GM12878 (cell line): Measurements from ENCODE around the gene RAB6B. TPM values are rescaled to one million over a fixed set of nuclear protein-coding genes. Genes with fewer than 3 reads are reported as not detected.

Source experiments
- ATAC-seq: fragments of 200-7000 bp; cut with Tn5 transposase; 3 replicates; pipeline ENCODE4 v1.9.1; 2020; ENCODE audit warnings: mild to moderate bottlenecking, moderate library complexity
- BruUV-seq: library from RNA; stranded (reverse); fragments of 400-500 nt; replicated peaks from 2 replicates; lab custom pipeline; 2021; lab: Mats Ljungman, UMichigan
- CTCF ChIA-PET: fragments of 300-600 bp; sonication (Branson Sonifier 250); formaldehyde crosslinking; extraction: SDS; loops from one replicate; lab custom pipeline; 2021; ENCODE audit warnings: inconsistent platforms; lab: Yijun Ruan, JAX
- POLR2A ChIA-PET: fragments of 350-600 bp; formaldehyde crosslinking; extraction: SDS; loops from one replicate; lab custom pipeline; 2021; ENCODE audit warnings: inconsistent platforms; lab: Charles Lee
- RAD21 ChIA-PET: fragments of 300-600 bp; sonication (Branson Sonifier 250); formaldehyde crosslinking; loops from one replicate; lab custom pipeline; 2023; ENCODE audit warnings: antibody characterized with exemption; ENCODE audit not compliant: unreplicated experiment; lab: Charles Lee
- SMC1A ChIA-PET: fragments of 300-600 bp; sonication (Branson Sonifier 250); formaldehyde crosslinking; loops from one replicate; lab custom pipeline; 2023; ENCODE audit not compliant: unreplicated experiment, uncharacterized antibody; lab: Charles Lee
- DNase-seq: peaks from one replicate; pipeline ENCODE4 v3.0.0-alpha.2; 2011; ENCODE audit warnings: low read depth, low spot score
- FAIRE-seq: peaks from 3 replicates; lab custom pipeline; 2011; peaks lifted over from hg19 to GRCh38; lab: Jason Lieb, UNC
- H2AFZ ChIP-seq: 2 replicates; pipeline ENCODE4 v1.6.0; 2011; ENCODE audit warnings: low read depth, low read length, control low read depth; ENCODE audit not compliant: control insufficient read depth
- H3K27ac ChIP-seq: 2 replicates; pipeline ENCODE4 v1.5.1; 2011; ENCODE audit warnings: control low read depth; ENCODE audit not compliant: control insufficient read depth, insufficient read depth
- H3K27me3 ChIP-seq, 2 experiments: replicated peaks in 1 of 2; 2 replicates each; pipeline versions ENCODE4 v1.6.0 to v1.6.1; 2011; ENCODE audit warnings: low read length in 1 of 2; ENCODE audit not compliant: control insufficient read depth in 2 of 2, insufficient read depth in 2 of 2
- H3K36me3 ChIP-seq, 2 experiments: 2 replicates each; pipeline ENCODE4 v1.5.1; 2011; ENCODE audit warnings: low read length in 1 of 2; ENCODE audit not compliant: control insufficient read depth in 2 of 2, insufficient read depth in 2 of 2
- H3K4me1 ChIP-seq: 2 replicates; pipeline ENCODE4 v1.6.1; 2011; ENCODE audit warnings: mild to moderate bottlenecking, low read length, moderate library complexity, mixed read lengths; ENCODE audit not compliant: control insufficient read depth, insufficient read depth
- H3K4me2 ChIP-seq: 2 replicates; pipeline ENCODE4 v1.6.0; 2011; ENCODE audit warnings: control low read depth; ENCODE audit not compliant: control insufficient read depth, insufficient read depth
- H3K4me3 ChIP-seq: fragments of 200-600 bp; sonication (generic); 2 replicates; pipeline ENCODE4 v1.5.1; 2016
- H3K79me2 ChIP-seq: 2 replicates; pipeline ENCODE4 v1.6.0; 2011; ENCODE audit warnings: low read length; ENCODE audit not compliant: control insufficient read depth, insufficient read depth
- H3K9ac ChIP-seq: 2 replicates; pipeline ENCODE4 v1.8.0; 2011; ENCODE audit warnings: low read length, control low read depth, mixed read lengths; ENCODE audit not compliant: control insufficient read depth, insufficient read depth
- H3K9me3 ChIP-seq: replicated peaks from 3 replicates; pipeline ENCODE4 v1.5.1; 2011; ENCODE audit warnings: mild to moderate bottlenecking, low read length; ENCODE audit not compliant: control insufficient read depth, insufficient read depth
- H4K20me1 ChIP-seq: 2 replicates; pipeline ENCODE4 v1.6.0; 2011; ENCODE audit not compliant: control insufficient read depth, insufficient read depth
- BCL11A ChIP-seq: IDR thresholded peaks from 2 replicates; pipeline ENCODE4 v1.6.1; 2011; ENCODE audit warnings: low read depth, low read length
- CEBPZ ChIP-seq: fragments of 150-350 bp; IDR thresholded peaks from 2 replicates; pipeline ENCODE4 v1.6.1; 2016; ENCODE audit warnings: low read depth, low read length
- E2F8 ChIP-seq: fragments of 450-650 bp; IDR thresholded peaks from 2 replicates; pipeline ENCODE4 v1.6.1; 2018; ENCODE audit warnings: mild to moderate bottlenecking, low read depth, moderate library complexity; ENCODE audit not compliant: partially characterized antibody
- EP300 ChIP-seq, 2 experiments: fragments of 150-350 bp in 1 of 2; IDR thresholded peaks; 2 replicates each; pipeline ENCODE4 v1.6.1; 2011 to 2012; ENCODE audit warnings: low read depth in 2 of 2, low read length in 2 of 2, borderline replicate concordance in 1 of 2, improper control_type of control experiment in 1 of 2, inconsistent platforms in 1 of 2; ENCODE audit not compliant: control insufficient read depth in 1 of 2
- ESRRA ChIP-seq: IDR thresholded peaks from 2 replicates; pipeline ENCODE4 v1.6.1; 2012; ENCODE audit warnings: mild to moderate bottlenecking, low read length, improper control_type of control experiment
- EZH2 ChIP-seq: IDR thresholded peaks from 2 replicates; pipeline ENCODE4 v1.6.1; 2012; ENCODE audit warnings: low read depth, mild to moderate bottlenecking, control low read depth, inconsistent platforms, low read length, borderline replicate concordance; ENCODE audit not compliant: control insufficient read depth
- FOXM1 ChIP-seq: IDR thresholded peaks from 2 replicates; pipeline ENCODE4 v1.6.1; 2012; ENCODE audit warnings: low read depth, mild to moderate bottlenecking, inconsistent platforms, low read length, moderate library complexity
- HCFC1 ChIP-seq: fragments of 150-350 bp; IDR thresholded peaks from 2 replicates; pipeline ENCODE4 v1.6.1; 2014; ENCODE audit warnings: low read length
- IRF3 ChIP-seq: fragments of 450-650 bp; IDR thresholded peaks from 2 replicates; pipeline ENCODE4 v1.6.1; 2014; ENCODE audit warnings: mild to moderate bottlenecking
- MEF2B ChIP-seq: fragments of 450-650 bp; IDR thresholded peaks from 2 replicates; pipeline ENCODE4 v1.6.1; 2018; ENCODE audit warnings: mild to moderate bottlenecking, moderate library complexity; ENCODE audit not compliant: partially characterized antibody, poor library complexity, severe bottlenecking
- NFXL1 ChIP-seq: fragments of 450-650 bp; IDR thresholded peaks from 2 replicates; pipeline ENCODE4 v1.6.1; 2017; ENCODE audit warnings: antibody characterized with exemption, mild to moderate bottlenecking, borderline replicate concordance
- SMARCA5 ChIP-seq: fragments of 450-650 bp; IDR thresholded peaks from 2 replicates; pipeline ENCODE4 v1.6.1; 2017; ENCODE audit warnings: mild to moderate bottlenecking
- TARDBP ChIP-seq: IDR thresholded peaks from 2 replicates; pipeline ENCODE4 v1.6.1; 2016; ENCODE audit warnings: borderline replicate concordance
- USF1 ChIP-seq: IDR thresholded peaks from 2 replicates; pipeline ENCODE4 v1.6.1; 2011; ENCODE audit warnings: borderline replicate concordance, low read depth, mild to moderate bottlenecking, moderate library complexity, mixed read lengths, low read length; ENCODE audit not compliant: insufficient read depth; ENCODE audit errors: extremely low read length
- ZNF384 ChIP-seq: IDR thresholded peaks from 2 replicates; pipeline ENCODE4 v1.6.1; 2012; ENCODE audit warnings: low read depth, mild to moderate bottlenecking, low read length, improper control_type of control experiment, borderline replicate concordance
- WGBS: methylation state at CpG from one replicate; pipeline ENCODE4 v1.1.6; 2016; ENCODE audit warnings: low lambda C conversion rate; ENCODE audit not compliant: insufficient replicate concordance, insufficient coverage; ENCODE audit errors: missing lambda C conversion rate; 5-methylcytosine and 5-hydroxymethylcytosine counted together
- in situ Hi-C: fragments of 300-500 bp; cut with MboI; formaldehyde crosslinking; loops from 9 replicates; pipeline ENCODE4 v1.14.3; 2018; ENCODE audit warnings: mixed read lengths
- intact Hi-C: fragments of 100-400 bp; cut with micrococcal nuclease; formaldehyde crosslinking; loops from one replicate; pipeline ENCODE4 v1.14.2; 2022; ENCODE audit not compliant: unreplicated experiment
- polyA plus RNA-seq, 11 experiments: library from polyadenylated mRNA; depleted of rRNA in 4 of 11; unstranded in 6 of 11; stranded (reverse) in 5 of 11; fragments of >200 nt; fragmentation: Nextera tagmentation in 4 of 11; fragmentation: Illumina TruSeq in 1 of 11; extraction: Ambion mirVana in 4 of 11; extraction: Trizol in 1 of 11; gene quantifications; 1 replicate in 1 of 11; 2 replicates in 10 of 11; pipeline versions ENCODE4 v1.2.1 to v1.2.3, GENCODE V29; 2011 to 2016; ENCODE audit warnings: inconsistent platforms in 2 of 11, missing spikeins in 2 of 11, low read depth in 1 of 11
- total RNA-seq, 4 experiments: library from RNA; depleted of rRNA in 3 of 4; stranded (reverse); fragments of >200 nt in 3 of 4; fragmentation: Illumina TruSeq in 1 of 4; extraction: Trizol in 1 of 4; gene quantifications; 2 replicates each; pipeline versions ENCODE4 v1.2.1 to v1.2.3, GENCODE V29; 2013 to 2021

RAB6B gene
- total and polyA plus RNA-seq, 10 of the 15 experiments (the other 5 are each of a cell fraction or from before 2014, with no cell fraction given): 0.01 to 0.16 (median 0.04) TPM; not detected in 5

GRCh38 chr3:133887074-133887802 lies 8.4 kb downstream of the RAB6B start:
- Histone ChIP-seq H3K79me2 (no peaks in the 10 kb centered on the region), H3K9me3 (no peaks in the 10 kb centered on the region; the same call in 2 of the 3 replicates), H3K4me2 (no peak overlapping the region), H2AFZ (no peak overlapping the region), H3K4me1 (peaks cover 3% of the 10 kb centered on the region; the same call in 1 of the 2 replicates), H3K9ac (no peak overlapping the region), H3K36me3 (no peaks in the 10 kb centered on the region), H3K4me3 (no peak overlapping the region), H4K20me1 (no peaks in the 10 kb centered on the region; the same call in 1 of the 2 replicates), H3K27me3 (peaks cover 0 to 3% of the 10 kb centered on the region in 2 experiments; a peak in 3 of 4 replicates), H3K27ac (no peak overlapping the region)
- in situ Hi-C loops: no loop called here
- no peak for FAIRE-seq
- WGBS: 24% methylated on average over 4 of the region's 4 CpGs
- CTCF ChIA-PET: no interaction called here
- no peak for DNase-seq
- POLR2A ChIA-PET: no interaction called here
- no peak for ATAC-seq
- intact Hi-C loops: no loop called here
- no TSS peak for BruUV-seq
- RAD21 ChIA-PET: no interaction called here
- SMC1A ChIA-PET: no interaction called here
- no peak for TF ChIP-seq ESRRA
- no peak for TF ChIP-seq E2F8
- no peak for TF ChIP-seq CEBPZ
- TF ChIP-seq ZNF384: no peak
- TF ChIP-seq EZH2: no peak
- no peak for TF ChIP-seq HCFC1
- no peak for TF ChIP-seq EP300 (IDR thresholded peaks at IDR 0.05; ENCODE audit: borderline replicate concordance in 1 of 2, control insufficient read depth in 1 of 2, low read depth in 2 of 2, low read length in 2 of 2)
- TF ChIP-seq IRF3: no peak
- TF ChIP-seq NFXL1: no peak
- TF ChIP-seq BCL11A: no peak
- no peak for TF ChIP-seq MEF2B
- TF ChIP-seq FOXM1: no peak
- no peak for TF ChIP-seq USF1
- TF ChIP-seq TARDBP: no peak
- no peak for TF ChIP-seq SMARCA5
